ENCODE results near the gene GTF2H1.
"Not testable (repeated sequence)": the region's sequence is repeated elsewhere in the genome, so short reads cannot be mapped to it uniquely, and the experiment has no call there.

The GTF2H1 gene

GRCh38 chr11:18375941-18376340 is 53.6 kb downstream of the GTF2H1 start:
- DNase-seq (ENCODE audit: low spot score): no peak

GRCh38 chr11:18379201-18379600 is 56.8 kb downstream of the GTF2H1 start:
- no peak for DNase-seq (ENCODE audit: low spot score)

- DNase-seq (ENCODE audit: low spot score): no peak
These were observed 61.2 kb downstream of the GTF2H1 start for GRCh38 chr11:18383388-18384156.

GRCh38 chr11:18384157-18384641 is 61.8 kb downstream of the GTF2H1 start:
- no peak for DNase-seq (ENCODE audit: low spot score)

GRCh38 chr11:18390088-18390487 is 67.7 kb downstream of the GTF2H1 start:
- no peak for DNase-seq (ENCODE audit: low spot score)

GRCh38 chr11:18392434-18393321 is 70.3 kb downstream of the GTF2H1 start:
- no peak for DNase-seq (ENCODE audit: low spot score)

- no peak for DNase-seq (ENCODE audit: low spot score)
These were observed 71.4 kb downstream of the GTF2H1 start for GRCh38 chr11:18393581-18394274.

- DNase-seq (ENCODE audit: low spot score): peak; percentile 96
These were observed 72.0 kb downstream of the GTF2H1 start, which contains the start of gene LDHA for GRCh38 chr11:18394275-18394927. LDHA (plus strand) TSS chr11:18394563; CDS start chr11:18396843, 2,280 bp downstream.

- peak; percentile 50 for DNase-seq (ENCODE audit: low spot score)
These were observed 72.8 kb downstream of the GTF2H1 start for GRCh38 chr11:18394928-18395734.

GRCh38 chr11:18395735-18396504 is 73.6 kb downstream of the GTF2H1 start:
- DNase-seq (ENCODE audit: low spot score): peak; percentile 99

GRCh38 chr11:18397921-18398320 is 75.6 kb downstream of the GTF2H1 start:
- no peak for DNase-seq (ENCODE audit: low spot score)

- not testable (repeated sequence) for DNase-seq (ENCODE audit: low spot score)
These were observed 78.7 kb downstream of the GTF2H1 start for GRCh38 chr11:18401077-18401476.

GRCh38 chr11:18404062-18404461 is 81.7 kb downstream of the GTF2H1 start:
- no peak for DNase-seq (ENCODE audit: low spot score)

GRCh38 chr11:18407400-18407799 is 85.0 kb downstream of the GTF2H1 start:
- DNase-seq (ENCODE audit: low spot score): not testable (repeated sequence)

GRCh38 chr11:18408558-18409291 is 86.4 kb downstream of the GTF2H1 start:
- DNase-seq (ENCODE audit: low spot score): peak; percentile 38

GRCh38 chr11:18416459-18416858 is 94.1 kb downstream of the GTF2H1 start:
- DNase-seq (ENCODE audit: low spot score): no peak
